KMS-11 (cell line): ENCODE results near the gene SLC22A31.

Source experiments
- H2AFZ ChIP-seq: fragments of 200-600 bp; sonication (generic); 2 replicates; pipeline ENCODE4 v1.6.1; 2016; ENCODE audit warnings: antibody characterized with exemption, mixed run types, low read depth
- H3K27ac ChIP-seq: fragments of 200-600 bp; sonication (generic); 2 replicates; pipeline ENCODE4 v1.6.1; 2016; ENCODE audit warnings: mild to moderate bottlenecking, mixed run types
- H3K27me3 ChIP-seq: fragments of 200-600 bp; sonication (generic); 2 replicates; pipeline ENCODE4 v1.6.1; 2017; ENCODE audit warnings: mild to moderate bottlenecking, low read depth, mixed run types, moderate library complexity; ENCODE audit not compliant: insufficient read depth
- H3K36me3 ChIP-seq: fragments of 200-600 bp; sonication (generic); 2 replicates; pipeline ENCODE4 v1.6.1; 2017; ENCODE audit warnings: mild to moderate bottlenecking, mixed run types; ENCODE audit not compliant: insufficient read depth
- H3K4me1 ChIP-seq: fragments of 200-600 bp; sonication (generic); 2 replicates; pipeline ENCODE4 v1.6.1; 2016; ENCODE audit warnings: mild to moderate bottlenecking, low read depth, mixed run types; ENCODE audit not compliant: poor library complexity, severe bottlenecking
- H3K4me2 ChIP-seq: fragments of 200-600 bp; sonication (generic); 2 replicates; pipeline ENCODE4 v1.7.0; 2016; ENCODE audit warnings: mild to moderate bottlenecking, mixed run types
- H3K4me3 ChIP-seq: fragments of 200-600 bp; sonication (generic); IDR thresholded peaks from 2 replicates; pipeline ENCODE4 v1.6.1; 2017; ENCODE audit warnings: low read depth, low read length, mixed read lengths; ENCODE audit not compliant: insufficient read depth
- H3K79me2 ChIP-seq: fragments of 200-600 bp; sonication (generic); 2 replicates; pipeline ENCODE4 v1.6.1; 2016; ENCODE audit warnings: low read depth, mixed run types; ENCODE audit not compliant: insufficient read depth
- H3K9ac ChIP-seq: fragments of 200-600 bp; sonication (generic); 2 replicates; pipeline ENCODE4 v1.6.1; 2016; ENCODE audit warnings: mild to moderate bottlenecking, mixed run types
- H4K20me1 ChIP-seq: fragments of 200-600 bp; sonication (generic); 2 replicates; pipeline ENCODE4 v1.6.1; 2016; ENCODE audit warnings: mild to moderate bottlenecking, mixed run types; ENCODE audit not compliant: insufficient read depth
- CTCF ChIP-seq: fragments of 200-600 bp; sonication (generic); conservative IDR thresholded peaks from 2 replicates; pipeline ENCODE4 v1.6.1; 2017; ENCODE audit warnings: low read depth, mild to moderate bottlenecking, antibody characterized with exemption, low read length, moderate library complexity, mixed read lengths

SLC22A31 gene

GRCh38 chr16:89219365-89219764 is 19.0 kb upstream of the SLC22A31 start:
- H3K27ac ChIP-seq: no peak overlapping the region
- no peaks in the 10 kb centered on the region for H3K36me3 ChIP-seq
- H2AFZ ChIP-seq: no peak overlapping the region

GRCh38 chr16:89217388-89218191 is 17.3 kb upstream of the SLC22A31 start, which contains the start of gene ZNF778:
TSS of gene ZNF778 (plus strand) at chr16:89217703. CDS start at chr16:89221128, 3,425 bp downstream.
- Histone ChIP-seq H3K9ac (peak within 1 kb of the TSS; percentile 74), H3K79me2 (no peaks in the 10 kb centered on the region; the same call in 1 of the 2 replicates), H3K4me1 (peaks cover 15% of the 10 kb centered on the region), H3K27me3 (no peaks in the 10 kb centered on the region; the same call in 1 of the 2 replicates), H3K4me2 (peak within 1 kb of the TSS; percentile 93), H3K36me3 (no peaks in the 10 kb centered on the region), H3K27ac (peak within 1 kb of the TSS; percentile 49), H4K20me1 (no peaks in the 10 kb centered on the region), H2AFZ (peak within 1 kb of the TSS; percentile 85), H3K4me3 (peak within 1 kb of the TSS; percentile 37)
- TF ChIP-seq CTCF: no peak

More at GRCh38 chr16:89219365-89219764, 19.0 kb upstream of the SLC22A31 start:
- peaks cover 15% of the 10 kb centered on the region for H3K4me1 ChIP-seq
- no peak overlapping the region for H3K9ac ChIP-seq
- H3K79me2 ChIP-seq: no peaks in the 10 kb centered on the region; the same call in 1 of the 2 replicates
- H4K20me1 ChIP-seq: no peaks in the 10 kb centered on the region
- H3K4me3 ChIP-seq: no peak overlapping the region
- H3K27me3 ChIP-seq: no peaks in the 10 kb centered on the region
- H3K4me2 ChIP-seq: no peak overlapping the region
- TF ChIP-seq CTCF: no peak

- H2AFZ ChIP-seq: peak overlapping the region; percentile 85
- peak overlapping the region; percentile 37 for H3K4me3 ChIP-seq
- peaks cover 2% of the 10 kb centered on the region; the same call in 1 of the 2 replicates for H3K27me3 ChIP-seq
- no peaks in the 10 kb centered on the region; the same call in 1 of the 2 replicates for H3K79me2 ChIP-seq
- no peaks in the 10 kb centered on the region for H3K36me3 ChIP-seq
- peaks cover 15% of the 10 kb centered on the region for H3K4me1 ChIP-seq
- H3K9ac ChIP-seq: peak overlapping the region; percentile 74
- no peak for TF ChIP-seq CTCF
- H3K4me2 ChIP-seq: peak overlapping the region; percentile 93
- no peaks in the 10 kb centered on the region for H4K20me1 ChIP-seq
- H3K27ac ChIP-seq: peak overlapping the region; percentile 49
Observed at GRCh38 chr16:89217138-89217387, 16.7 kb upstream of the SLC22A31 start.

GRCh38 chr16:89216315-89217137 is 16.2 kb upstream of the SLC22A31 start:
- peak overlapping the region; percentile 49 for H3K27ac ChIP-seq
- H4K20me1 ChIP-seq: no peaks in the 10 kb centered on the region
- H3K36me3 ChIP-seq: no peaks in the 10 kb centered on the region
- H3K9ac ChIP-seq: peak overlapping the region; percentile 74; the same call in 1 of the 2 replicates
- no peaks in the 10 kb centered on the region; the same call in 1 of the 2 replicates for H3K79me2 ChIP-seq
- peaks cover 15% of the 10 kb centered on the region for H3K4me1 ChIP-seq
- H2AFZ ChIP-seq: peak overlapping the region; percentile 85
- TF ChIP-seq CTCF: peak; percentile 85
- H3K4me3 ChIP-seq: peak overlapping the region; percentile 37
- peak overlapping the region; percentile 93 for H3K4me2 ChIP-seq
- H3K27me3 ChIP-seq: peaks cover 5% of the 10 kb centered on the region; the same call in 1 of the 2 replicates
